ENCODE measurements around the gene CT45A9. TPM values are rescaled to one million over a fixed set of nuclear protein-coding genes. Genes with fewer than 3 reads are reported as not detected.

The CT45A9 gene
- total and polyA plus RNA-seq, 2 donors (not counting 3 experiments of a cell fraction or from before 2014, with no cell fraction given): not detected

GRCh38 chrX:135893294-135893817 lies 21.7 kb upstream of the CT45A9 start, which contains the start of the genes CT45A10 and SAGE1:
TSS of gene CT45A10 (minus strand) at chrX:135893444. CDS start at chrX:135885344, 8,100 bp downstream.
TSS of gene SAGE1 (plus strand) at chrX:135893716. CDS start at chrX:135896243, 2,527 bp downstream.
- Histone ChIP-seq H3K4me2 (ENCODE audit: insufficient read depth, low read length) (no peak within 1 kb of the TSS), H3K9me3 (replicated peaks; ENCODE audit: control insufficient read depth, insufficient read depth, low read length) (no peaks in the 10 kb centered on the region), H3K9me1 (replicated peaks; ENCODE audit: control insufficient read depth, extremely low read depth, insufficient read depth, low read length) (no peaks in the 10 kb centered on the region), H3K4me1 (ENCODE audit: control insufficient read depth, extremely low read depth, insufficient read depth, low read length) (no peaks in the 10 kb centered on the region), H3K27me3 (ENCODE audit: control insufficient read depth in 2 of 2, insufficient read depth in 2 of 2, low read length in 2 of 2) (no peaks in the 10 kb centered on the region), H3K36me3 (ENCODE audit: control insufficient read depth in 2 of 2, extremely low read depth in 1 of 2, insufficient read depth in 2 of 2, low read length in 2 of 2) (no peaks in the 10 kb centered on the region), H3K4me3 (replicated peaks in 1 of 3; ENCODE audit: insufficient read depth in 1 of 3, low read depth in 1 of 3, low read length in 3 of 3) (no peak within 1 kb of the TSS), H3K27ac (ENCODE audit: insufficient read depth, low read depth, low read length) (no peak within 1 kb of the TSS), H3K9ac (replicated peaks; ENCODE audit: extremely low read depth, insufficient read depth, low read length) (no peak within 1 kb of the TSS), H4K20me1 (replicated peaks; ENCODE audit: control insufficient read depth, extremely low read depth, insufficient read depth, low read length) (no peaks in the 10 kb centered on the region), H2AFZ (ENCODE audit: low read depth, low read length) (no peak within 1 kb of the TSS), H3K79me2 (ENCODE audit: control insufficient read depth, insufficient read depth, low read length) (no peaks in the 10 kb centered on the region)
- POLR2A ChIA-PET: no interaction called here
- TF ChIP-seq GATA2 (IDR thresholded peaks at IDR 0.05; ENCODE audit: insufficient read depth, insufficient read length, low read depth, low read length): no peak
- no peak for TF ChIP-seq POLR2AphosphoS5 (IDR thresholded peaks at IDR 0.05; ENCODE audit: insufficient read depth, low read depth, low read length)
- TF ChIP-seq JUN (IDR thresholded peaks at IDR 0.05; ENCODE audit: borderline replicate concordance, insufficient read depth, insufficient read length, low read depth): no peak
- TF ChIP-seq POLR2A (IDR thresholded peaks at IDR 0.05; ENCODE audit: low read depth, low read length): no peak
- no peak for TF ChIP-seq MAX (IDR thresholded peaks at IDR 0.05; ENCODE audit: insufficient read depth, insufficient read length)
- TF ChIP-seq MYC (IDR thresholded peaks at IDR 0.05; ENCODE audit: low read depth, low read length): no peak
- TF ChIP-seq EZH2 (IDR thresholded peaks at IDR 0.05; ENCODE audit: borderline replicate concordance, low read depth, low read length, severe bottlenecking): no peak
- no peak for TF ChIP-seq CTCF (IDR thresholded peaks at IDR 0.05; ENCODE audit: extremely low read depth in 1 of 2, insufficient read depth in 1 of 2, low read depth in 1 of 2, low read length in 2 of 2)
- no peak for TF ChIP-seq FOS (IDR thresholded peaks at IDR 0.05; ENCODE audit: borderline replicate concordance, insufficient read depth, low read length)
- intact Hi-C loops (cut with micrococcal nuclease) (no loop called here), dilution Hi-C loops (cut with MboI; ENCODE audit: extremely low pct_ligation_motif_present, low sequenced_read_pairs) (no loop called here)
- FAIRE-seq (no peak), DNase-seq (ENCODE audit: low read depth, low spot score) (no peak)
- CTCF ChIA-PET: no interaction called here
- BruUV-seq (replicated peaks): no TSS peak
